ENCODE data around the gene DHX57.
"Not testable (repeated sequence)": the region's sequence is repeated elsewhere in the genome, so short reads cannot be mapped to it uniquely, and the experiment has no call there.

The DHX57 gene

GRCh38 chr2:38828460-38828859 lies 47.3 kb downstream of the DHX57 start:
- Histone ChIP-seq H3K27me3 (ENCODE audit: insufficient read depth, poor library complexity, severe bottlenecking) (no peaks in the 10 kb centered on the region), H3K27ac (replicated peaks) (no peak overlapping the region), H3K4me3 (replicated peaks; ENCODE audit: insufficient read depth, low read length) (no peak overlapping the region)
- TF ChIP-seq GABPA (IDR thresholded peaks at IDR 0.05; ENCODE audit: low read depth): no peak
- TF ChIP-seq POLR2AphosphoS5 (IDR thresholded peaks at IDR 0.05; ENCODE audit: low read depth): no peak
- TF ChIP-seq SPI1 (IDR thresholded peaks at IDR 0.05; ENCODE audit: borderline replicate concordance, low read depth): no peak
- DNase-seq (ENCODE audit: low read depth in 1 of 2, low spot score in 1 of 2): no peak

- H3K27me3 ChIP-seq (ENCODE audit: insufficient read depth, poor library complexity, severe bottlenecking); H3K4me3 ChIP-seq (replicated peaks; ENCODE audit: insufficient read depth, low read length): not testable (repeated sequence)
- H3K27ac ChIP-seq (replicated peaks): peak overlapping the region; percentile 21; the same call in 1 of the 2 replicates
- DNase-seq (ENCODE audit: low read depth in 1 of 2, low spot score in 1 of 2): peak in 1 of 2 experiments; percentile 15
Measured at GRCh38 chr2:38827539-38828145, 48.1 kb downstream of the DHX57 start.

GRCh38 chr2:38825956-38826355 lies 49.8 kb downstream of the DHX57 start:
- TF ChIP-seq, protein P1, sequence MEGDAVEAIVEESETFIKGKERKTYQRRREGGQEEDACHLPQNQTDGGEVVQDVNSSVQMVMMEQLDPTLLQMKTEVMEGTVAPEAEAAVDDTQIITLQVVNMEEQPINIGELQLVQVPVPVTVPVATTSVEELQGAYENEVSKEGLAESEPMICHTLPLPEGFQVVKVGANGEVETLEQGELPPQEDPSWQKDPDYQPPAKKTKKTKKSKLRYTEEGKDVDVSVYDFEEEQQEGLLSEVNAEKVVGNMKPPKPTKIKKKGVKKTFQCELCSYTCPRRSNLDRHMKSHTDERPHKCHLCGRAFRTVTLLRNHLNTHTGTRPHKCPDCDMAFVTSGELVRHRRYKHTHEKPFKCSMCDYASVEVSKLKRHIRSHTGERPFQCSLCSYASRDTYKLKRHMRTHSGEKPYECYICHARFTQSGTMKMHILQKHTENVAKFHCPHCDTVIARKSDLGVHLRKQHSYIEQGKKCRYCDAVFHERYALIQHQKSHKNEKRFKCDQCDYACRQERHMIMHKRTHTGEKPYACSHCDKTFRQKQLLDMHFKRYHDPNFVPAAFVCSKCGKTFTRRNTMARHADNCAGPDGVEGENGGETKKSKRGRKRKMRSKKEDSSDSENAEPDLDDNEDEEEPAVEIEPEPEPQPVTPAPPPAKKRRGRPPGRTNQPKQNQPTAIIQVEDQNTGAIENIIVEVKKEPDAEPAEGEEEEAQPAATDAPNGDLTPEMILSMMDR (IDR thresholded peaks at IDR 0.05; ENCODE audit: insufficient read depth, low read length): no peak
- TF ChIP-seq GABPA (IDR thresholded peaks at IDR 0.05; ENCODE audit: low read depth) (no peak), SPI1 (IDR thresholded peaks at IDR 0.05; ENCODE audit: borderline replicate concordance, low read depth) (no peak), REST (IDR thresholded peaks at IDR 0.05; ENCODE audit: insufficient replicate concordance, low read depth) (no peak), POLR2AphosphoS5 (IDR thresholded peaks at IDR 0.05; ENCODE audit: low read depth) (no peak)
- Histone ChIP-seq H3K27me3 (ENCODE audit: insufficient read depth, poor library complexity, severe bottlenecking) (no peaks in the 10 kb centered on the region), H3K4me3 (replicated peaks; ENCODE audit: insufficient read depth, low read length) (no peak overlapping the region), H3K27ac (replicated peaks) (no peak overlapping the region)
- DNase-seq (ENCODE audit: low read depth in 1 of 2, low spot score in 1 of 2): no peak

DNA sequence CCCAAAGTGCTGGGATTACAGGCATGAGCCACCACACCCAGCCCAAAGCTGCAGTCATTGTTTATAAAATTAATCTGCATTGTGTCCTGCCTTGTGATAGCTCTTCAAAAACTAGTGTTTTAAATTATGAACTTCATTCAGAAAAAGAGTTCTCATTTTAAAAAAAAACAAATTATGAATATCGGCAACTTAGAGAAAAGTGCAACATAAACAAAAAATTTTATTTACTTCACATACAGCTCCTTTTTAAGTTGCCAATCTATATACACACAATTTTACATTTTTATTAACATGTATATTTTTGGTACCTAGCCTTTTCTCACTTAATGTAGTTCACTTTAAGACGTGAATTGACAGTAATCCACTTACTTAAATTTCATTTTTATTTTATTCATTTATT lies 50.8 kb downstream of the DHX57 start:
- Histone ChIP-seq H3K27ac (replicated peaks) (no peak overlapping the region), H3K4me3 (replicated peaks; ENCODE audit: insufficient read depth, low read length) (no peak overlapping the region), H3K27me3 (ENCODE audit: insufficient read depth, poor library complexity, severe bottlenecking) (no peaks in the 10 kb centered on the region)
- DNase-seq (ENCODE audit: low read depth in 1 of 2, low spot score in 1 of 2): no peak
- TF ChIP-seq POLR2AphosphoS5 (IDR thresholded peaks at IDR 0.05; ENCODE audit: low read depth): no peak
- TF ChIP-seq SPI1 (IDR thresholded peaks at IDR 0.05; ENCODE audit: borderline replicate concordance, low read depth): no peak
- TF ChIP-seq GABPA (IDR thresholded peaks at IDR 0.05; ENCODE audit: low read depth): no peak
- TF ChIP-seq REST (IDR thresholded peaks at IDR 0.05; ENCODE audit: insufficient replicate concordance, low read depth): no peak
- TF ChIP-seq, protein P1 (IDR thresholded peaks at IDR 0.05; ENCODE audit: insufficient read depth, low read length): no peak

- Histone ChIP-seq H3K4me3 (replicated peaks; ENCODE audit: insufficient read depth, low read length) (no peak overlapping the region), H3K27me3 (ENCODE audit: insufficient read depth, poor library complexity, severe bottlenecking) (no peaks in the 10 kb centered on the region), H3K27ac (replicated peaks) (no peak overlapping the region)
- DNase-seq (ENCODE audit: low read depth in 1 of 2, low spot score in 1 of 2): no peak
- TF ChIP-seq POLR2AphosphoS5 (IDR thresholded peaks at IDR 0.05; ENCODE audit: low read depth) (no peak), SPI1 (IDR thresholded peaks at IDR 0.05; ENCODE audit: borderline replicate concordance, low read depth) (no peak), REST (IDR thresholded peaks at IDR 0.05; ENCODE audit: insufficient replicate concordance, low read depth) (no peak), GABPA (IDR thresholded peaks at IDR 0.05; ENCODE audit: low read depth) (no peak)
- TF ChIP-seq, protein P1 (IDR thresholded peaks at IDR 0.05; ENCODE audit: insufficient read depth, low read length): no peak
Measured at GRCh38 chr2:38823386-38823785, 52.3 kb downstream of the DHX57 start.

Measured in HL-60 (cell line).